ENCODE measurements around the gene ANKRD44. TPM values are rescaled to one million over a fixed set of nuclear protein-coding genes. Genes with fewer than 3 reads are reported as not detected.

The ANKRD44 gene
- total RNA-seq, 1 donor from 2014 or later, result 14.2 TPM

DNA sequence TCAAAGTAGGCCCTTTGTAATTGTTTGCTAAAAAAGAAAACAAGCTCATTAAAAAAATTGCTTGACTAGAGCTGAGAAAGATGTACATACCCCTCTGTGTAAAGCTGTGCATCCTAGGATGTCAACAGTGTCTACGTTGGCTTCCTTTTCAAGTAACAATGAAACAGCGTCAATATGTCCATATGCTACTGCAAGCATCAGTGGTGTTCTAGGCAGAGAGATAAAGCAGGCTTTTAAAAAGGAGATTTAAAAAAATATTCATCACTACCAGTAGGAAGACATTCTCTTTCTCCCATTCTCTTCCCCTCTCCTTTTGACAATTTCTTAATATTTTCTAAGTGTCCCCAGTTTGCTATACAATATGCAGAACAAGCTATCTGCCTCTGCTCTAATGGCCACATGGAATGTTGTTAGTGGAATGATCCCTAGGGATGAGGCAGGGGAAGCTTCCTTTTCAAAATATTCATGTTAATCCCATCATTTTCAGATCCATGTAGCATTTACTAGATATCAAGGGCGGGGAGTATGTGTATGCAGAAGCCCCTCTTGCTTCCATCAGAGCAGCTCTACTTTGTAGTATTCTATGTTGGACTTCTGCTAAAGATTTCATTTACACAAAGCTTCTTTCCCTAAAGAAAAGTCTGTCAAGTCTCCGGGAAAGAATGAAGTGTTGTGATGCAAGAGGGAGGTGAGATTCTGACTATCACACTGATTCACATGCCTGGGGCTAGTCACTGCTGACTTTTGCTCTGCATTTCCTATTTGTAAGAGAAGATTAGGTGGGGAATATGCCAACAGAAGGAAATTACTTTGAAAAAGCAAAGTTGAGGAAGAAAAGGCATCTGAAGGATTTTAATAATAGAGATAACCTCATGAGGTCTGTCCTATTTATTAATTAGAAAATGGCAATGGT is 302.6 kb downstream of the ANKRD44 start:
- Mint-ChIP-seq H3K4me3 (no peak overlapping the region), H3K4me1 (ENCODE audit: unreplicated experiment) (peaks cover 25% of the 10 kb centered on the region), H3K9me3 (no peaks in the 10 kb centered on the region), H3K27ac (no peak overlapping the region), H3K27me3 (no peaks in the 10 kb centered on the region), H3K36me3 (no peaks in the 10 kb centered on the region)
- DNase-seq (ENCODE audit: extremely low spot score, unreplicated experiment), result no peak
- TF ChIP-seq, protein P1, sequence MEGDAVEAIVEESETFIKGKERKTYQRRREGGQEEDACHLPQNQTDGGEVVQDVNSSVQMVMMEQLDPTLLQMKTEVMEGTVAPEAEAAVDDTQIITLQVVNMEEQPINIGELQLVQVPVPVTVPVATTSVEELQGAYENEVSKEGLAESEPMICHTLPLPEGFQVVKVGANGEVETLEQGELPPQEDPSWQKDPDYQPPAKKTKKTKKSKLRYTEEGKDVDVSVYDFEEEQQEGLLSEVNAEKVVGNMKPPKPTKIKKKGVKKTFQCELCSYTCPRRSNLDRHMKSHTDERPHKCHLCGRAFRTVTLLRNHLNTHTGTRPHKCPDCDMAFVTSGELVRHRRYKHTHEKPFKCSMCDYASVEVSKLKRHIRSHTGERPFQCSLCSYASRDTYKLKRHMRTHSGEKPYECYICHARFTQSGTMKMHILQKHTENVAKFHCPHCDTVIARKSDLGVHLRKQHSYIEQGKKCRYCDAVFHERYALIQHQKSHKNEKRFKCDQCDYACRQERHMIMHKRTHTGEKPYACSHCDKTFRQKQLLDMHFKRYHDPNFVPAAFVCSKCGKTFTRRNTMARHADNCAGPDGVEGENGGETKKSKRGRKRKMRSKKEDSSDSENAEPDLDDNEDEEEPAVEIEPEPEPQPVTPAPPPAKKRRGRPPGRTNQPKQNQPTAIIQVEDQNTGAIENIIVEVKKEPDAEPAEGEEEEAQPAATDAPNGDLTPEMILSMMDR (conservative IDR thresholded peaks at IDR 0.05), result no peak

GRCh38 chr2:197001921-197002320 is 308.7 kb downstream of the ANKRD44 start:
- no peak for DNase-seq (ENCODE audit: extremely low spot score, unreplicated experiment)
- no peaks in the 10 kb centered on the region for H3K27me3 Mint-ChIP-seq
- H3K36me3 Mint-ChIP-seq, result no peaks in the 10 kb centered on the region
- H3K9me3 Mint-ChIP-seq, result no peaks in the 10 kb centered on the region
- TF ChIP-seq, protein P1 (conservative IDR thresholded peaks at IDR 0.05), result no peak
- no peak overlapping the region for H3K4me3 Mint-ChIP-seq
- H3K27ac Mint-ChIP-seq, result no peak overlapping the region
- H3K4me1 Mint-ChIP-seq (ENCODE audit: unreplicated experiment), result no peaks in the 10 kb centered on the region

DNA sequence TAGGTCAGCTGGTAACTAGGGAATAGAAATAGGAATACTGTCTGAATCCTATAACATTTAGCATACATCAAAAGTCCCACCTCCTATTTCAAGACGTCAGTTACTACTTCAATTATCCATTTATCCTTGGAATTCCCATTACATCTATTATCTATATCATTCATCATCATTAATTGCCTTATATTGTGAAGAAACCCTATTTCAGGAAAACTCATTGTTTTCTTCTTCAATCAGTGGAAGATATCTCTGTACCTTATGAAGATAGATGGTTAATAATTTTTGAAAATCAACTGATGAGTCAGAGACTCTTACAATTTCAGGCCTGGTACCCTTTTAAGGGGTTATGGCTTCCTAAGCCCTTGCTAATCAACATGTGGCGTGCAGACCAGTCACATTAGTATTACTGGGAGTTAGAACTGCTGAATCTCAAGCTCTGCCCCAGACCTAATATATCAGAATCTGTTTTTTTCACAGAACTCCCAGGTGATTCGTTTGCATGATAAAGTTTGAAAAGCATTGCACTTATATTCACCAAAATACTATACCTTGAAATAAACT is 314.7 kb downstream of the ANKRD44 start:
- no peaks in the 10 kb centered on the region for H3K27me3 Mint-ChIP-seq
- no peaks in the 10 kb centered on the region for H3K9me3 Mint-ChIP-seq
- H3K4me3 Mint-ChIP-seq, result no peak overlapping the region
- DNase-seq (ENCODE audit: extremely low spot score, unreplicated experiment), result no peak
- H3K27ac Mint-ChIP-seq, result no peak overlapping the region
- no peaks in the 10 kb centered on the region for H3K36me3 Mint-ChIP-seq
- TF ChIP-seq, protein P1 (conservative IDR thresholded peaks at IDR 0.05), result no peak
- peaks cover 18% of the 10 kb centered on the region for H3K4me1 Mint-ChIP-seq (ENCODE audit: unreplicated experiment)

GRCh38 chr2:196994764-196995163 is 315.8 kb downstream of the ANKRD44 start:
- no peak for DNase-seq (ENCODE audit: extremely low spot score, unreplicated experiment)
- TF ChIP-seq, protein P1 (conservative IDR thresholded peaks at IDR 0.05), result no peak
- Mint-ChIP-seq H3K4me1 (ENCODE audit: unreplicated experiment) (peaks cover 23% of the 10 kb centered on the region), H3K36me3 (peaks cover 5% of the 10 kb centered on the region), H3K4me3 (no peak overlapping the region), H3K27ac (no peak overlapping the region), H3K9me3 (no peaks in the 10 kb centered on the region), H3K27me3 (no peaks in the 10 kb centered on the region)

DNA sequence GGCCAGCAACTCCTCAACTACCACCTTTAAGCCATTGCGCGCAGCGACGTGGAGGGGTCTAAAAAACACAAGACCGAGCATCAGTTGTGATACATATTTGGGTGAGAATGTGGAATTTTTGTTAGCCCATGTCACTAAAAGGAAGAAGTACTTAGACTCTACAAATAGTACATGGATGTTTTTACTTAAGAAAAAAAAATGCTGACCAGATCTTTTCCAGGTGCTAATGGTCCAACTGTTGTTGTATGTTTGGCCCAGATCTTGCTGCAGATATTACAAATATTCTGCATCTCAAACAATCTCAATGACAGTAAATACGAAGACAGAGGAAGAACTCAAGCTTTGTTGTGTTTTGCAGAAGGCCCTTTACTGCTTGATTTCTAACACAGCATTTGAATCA is 317.0 kb downstream of the ANKRD44 start:
- TF ChIP-seq, protein P1 (conservative IDR thresholded peaks at IDR 0.05), result no peak
- Mint-ChIP-seq H3K9me3 (no peaks in the 10 kb centered on the region), H3K27ac (no peak overlapping the region), H3K27me3 (no peaks in the 10 kb centered on the region), H3K4me3 (no peak overlapping the region), H3K4me1 (ENCODE audit: unreplicated experiment) (peaks cover 26% of the 10 kb centered on the region), H3K36me3 (peaks cover 5% of the 10 kb centered on the region)
- no peak for DNase-seq (ENCODE audit: extremely low spot score, unreplicated experiment)
